Endodermal cell (in vitro differentiated cells): ENCODE data around the gene G3BP2. TPM values are rescaled to one million over a fixed set of nuclear protein-coding genes. Genes with fewer than 3 reads are reported as not detected.
"Not testable (repeated sequence)": the region's sequence is repeated elsewhere in the genome, so short reads cannot be mapped to it uniquely, and the experiment has no call there.

ENCODE experiments used
- DNase-seq: peaks from one replicate; pipeline ENCODE4 v3.0.0-alpha.2; 2017
- H3K27ac ChIP-seq: 2 replicates; pipeline ENCODE4 v1.5.1; 2013; ENCODE audit warnings: mild to moderate bottlenecking, low read depth, low read length, moderate library complexity
- H3K27me3 ChIP-seq: 2 replicates; pipeline ENCODE4 v1.6.1; 2013; ENCODE audit warnings: mild to moderate bottlenecking, low read length, moderate library complexity; ENCODE audit not compliant: insufficient read depth, control insufficient read depth, poor library complexity, severe bottlenecking
- H3K36me3 ChIP-seq: 2 replicates; pipeline ENCODE4 v1.7.0; 2013; ENCODE audit warnings: mild to moderate bottlenecking, low read length, moderate library complexity; ENCODE audit not compliant: control insufficient read depth, insufficient read depth
- H3K4me1 ChIP-seq: one replicate; pipeline ENCODE4 v1.7.0; 2013; ENCODE audit warnings: low read length; ENCODE audit not compliant: control insufficient read depth, insufficient read depth
- H3K4me3 ChIP-seq: 2 replicates; pipeline ENCODE4 v1.5.1; 2013; ENCODE audit warnings: mild to moderate bottlenecking, low read length, moderate library complexity
- H3K9ac ChIP-seq: 2 replicates; pipeline ENCODE4 v1.6.1; 2013; ENCODE audit warnings: mild to moderate bottlenecking, low read length, moderate library complexity; ENCODE audit not compliant: poor library complexity, severe bottlenecking; ENCODE audit errors: extremely low read depth
- H3K9me3 ChIP-seq: 2 replicates; pipeline ENCODE4 v1.6.1; 2013; ENCODE audit warnings: mild to moderate bottlenecking, low read length, moderate library complexity; ENCODE audit not compliant: control insufficient read depth
- H3K27ac Mint-ChIP-seq: 2 replicates; pipeline ENCODE4 v1.8.0; 2020; ENCODE audit warnings: mixed read lengths
- H3K27me3 Mint-ChIP-seq: 2 replicates; pipeline ENCODE4 v1.8.0; 2021; ENCODE audit warnings: mild to moderate bottlenecking, mixed read lengths; ENCODE audit not compliant: insufficient read depth
- H3K36me3 Mint-ChIP-seq: 2 replicates; pipeline ENCODE4 v1.8.0; 2020; ENCODE audit warnings: low read depth, mixed read lengths
- H3K4me1 Mint-ChIP-seq: 2 replicates; pipeline ENCODE4 v1.8.0; 2020; ENCODE audit warnings: mixed read lengths
- H3K4me3 Mint-ChIP-seq: 2 replicates; pipeline ENCODE4 v1.8.0; 2020; ENCODE audit warnings: mild to moderate bottlenecking, moderate library complexity, mixed read lengths
- H3K9me3 Mint-ChIP-seq: 2 replicates; pipeline ENCODE4 v1.8.0; 2020; ENCODE audit warnings: mild to moderate bottlenecking, mixed read lengths
- CTCF ChIP-seq: fragments of 200-600 bp; sonication (generic); conservative IDR thresholded peaks from 2 replicates; pipeline ENCODE4 v1.5.0; 2021; ENCODE audit warnings: antibody characterized with exemption, mild to moderate bottlenecking
- WGBS, 2 experiments: methylation state at CpG; one replicate each; pipeline versions ENCODE4 v1.1.5 to v1.1.7; 2013; ENCODE audit warnings: missing lambda C conversion rate in 2 of 2, mixed read lengths in 1 of 2; ENCODE audit not compliant: insufficient coverage in 1 of 2, insufficient read length in 1 of 2; 5-methylcytosine and 5-hydroxymethylcytosine counted together
- total RNA-seq, 2 donors: library from RNA; stranded (reverse); fragmentation: NEBNext Ultra II Directional in 1 of 2; extraction: Animal tissue kit (Norgen Biotek cat#: 25700) in 1 of 2; gene quantifications; 2 replicates in 1 of 2; 3 replicates in 1 of 2; pipeline ENCODE4 v1.2.1, GENCODE V29; 2021

Gene G3BP2
- total RNA-seq, 2 donors from 2014 or later, result 176 to 183 TPM

GRCh38 chr4:75696071-75696470, 22.9 kb upstream of the G3BP2 start:
- no peak overlapping the region for H3K27ac Mint-ChIP-seq

DNA sequence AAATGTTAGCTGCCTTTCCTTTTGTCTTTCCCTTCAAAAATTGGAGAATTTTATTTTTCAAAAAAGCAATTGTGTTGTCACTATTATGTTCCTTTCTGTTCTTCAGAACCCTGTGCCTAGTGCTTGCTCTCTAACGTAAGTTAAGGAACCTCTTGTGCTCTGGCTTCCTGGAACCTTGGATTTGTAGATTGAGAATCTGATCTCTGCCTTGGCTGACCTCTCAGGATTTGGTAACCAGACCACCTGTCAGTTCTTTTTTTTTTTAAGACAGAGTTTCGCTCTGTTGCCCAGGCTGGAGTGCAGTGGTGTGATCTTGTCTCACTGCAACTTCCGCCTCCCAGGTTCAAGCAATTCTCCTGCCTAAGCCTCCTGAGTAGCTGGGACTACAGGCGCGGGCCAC, 18.9 kb upstream of the G3BP2 start:
- H3K27me3 ChIP-seq, DNase-seq, H3K27ac ChIP-seq, H3K9me3 Mint-ChIP-seq, H3K4me3 Mint-ChIP-seq, H3K4me1 Mint-ChIP-seq, H3K27ac Mint-ChIP-seq, H3K27me3 Mint-ChIP-seq, H3K4me1 ChIP-seq, H3K9ac ChIP-seq, H3K4me3 ChIP-seq, H3K9me3 ChIP-seq: not testable (repeated sequence)
- H3K36me3 ChIP-seq, result peaks cover 12% of the 10 kb centered on the region
- WGBS, 2 experiments, result 94 to 96% methylated on average over 3 to 5 of the region's 5 CpGs
- H3K36me3 Mint-ChIP-seq, result peaks cover 45% of the 10 kb centered on the region

More at GRCh38 chr4:75696071-75696470, 22.9 kb upstream of the G3BP2 start:
- no peak for TF ChIP-seq CTCF
- Mint-ChIP-seq H3K36me3 (peaks cover 25% of the 10 kb centered on the region), H3K9me3 (no peaks in the 10 kb centered on the region), H3K4me3 (no peak overlapping the region), H3K4me1 (no peaks in the 10 kb centered on the region), H3K27me3 (no peaks in the 10 kb centered on the region)
- Histone ChIP-seq H3K36me3 (peaks cover 8% of the 10 kb centered on the region), H3K9me3 (no peaks in the 10 kb centered on the region), H3K4me1 (no peaks in the 10 kb centered on the region), H3K9ac (no peak overlapping the region), H3K27me3 (no peaks in the 10 kb centered on the region), H3K4me3 (no peak overlapping the region), H3K27ac (no peak overlapping the region)
- no peak for DNase-seq
- WGBS, 2 experiments, result 50 to 72% methylated on average over 2 to 3 of the region's 3 CpGs

DNA sequence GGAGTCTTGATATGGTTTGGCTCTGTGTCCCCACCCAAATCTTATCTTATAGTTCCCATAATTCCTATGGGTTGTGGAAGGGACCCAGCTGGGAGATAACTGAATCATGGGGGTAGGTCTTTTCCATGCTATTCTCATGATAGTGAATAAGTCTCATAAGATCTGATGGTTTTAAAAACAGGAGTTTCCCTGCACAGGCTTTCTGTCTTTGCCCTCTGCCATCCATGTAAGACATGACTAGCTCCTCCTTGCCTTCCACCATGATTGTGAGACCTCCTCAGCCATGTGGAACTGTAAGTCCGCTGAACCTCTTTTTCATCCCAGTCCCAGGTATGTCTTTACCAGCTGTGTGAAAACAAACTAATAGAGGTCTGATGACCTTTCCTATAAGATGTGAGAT, 13.9 kb upstream of the G3BP2 start:
- DNase-seq, H3K36me3 ChIP-seq, H3K9ac ChIP-seq, H3K9me3 Mint-ChIP-seq, H3K4me1 Mint-ChIP-seq, H3K27ac ChIP-seq, H3K27ac Mint-ChIP-seq, H3K27me3 ChIP-seq, H3K4me1 ChIP-seq, H3K27me3 Mint-ChIP-seq, H3K9me3 ChIP-seq, H3K4me3 ChIP-seq, H3K4me3 Mint-ChIP-seq: not testable (repeated sequence)
- 100% methylated on average over 1 of the region's 1 CpG for WGBS, 2 experiments
- peaks cover 32% of the 10 kb centered on the region for H3K36me3 Mint-ChIP-seq

DNA sequence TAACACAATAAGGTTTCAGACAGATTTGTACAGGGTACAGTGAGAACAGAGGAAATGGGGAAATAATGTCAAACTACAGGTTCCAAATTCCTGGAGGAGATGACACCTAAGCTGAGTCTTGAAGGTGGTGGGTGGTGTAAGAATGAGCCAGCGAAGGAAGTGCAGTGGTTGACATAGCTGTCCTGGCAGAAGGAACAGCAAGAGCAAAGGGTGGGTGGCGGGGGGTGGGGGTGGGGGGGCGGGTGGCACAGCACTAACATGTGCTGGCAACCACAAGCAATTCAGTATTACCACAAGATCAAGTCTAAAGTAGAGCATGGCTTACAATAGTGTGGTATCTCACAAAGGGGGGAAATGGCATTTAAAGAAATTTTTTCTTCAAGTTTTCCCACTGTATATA, 13.1 kb upstream of the G3BP2 start:
- Histone ChIP-seq H3K4me3 (no peak overlapping the region), H3K4me1 (no peaks in the 10 kb centered on the region), H3K9ac (no peak overlapping the region), H3K27ac (no peak overlapping the region), H3K9me3 (peaks cover 6% of the 10 kb centered on the region), H3K27me3 (no peaks in the 10 kb centered on the region), H3K36me3 (peaks cover 4% of the 10 kb centered on the region)
- Mint-ChIP-seq H3K4me1 (no peaks in the 10 kb centered on the region), H3K27ac (no peak overlapping the region), H3K4me3 (no peak overlapping the region), H3K27me3 (no peaks in the 10 kb centered on the region), H3K36me3 (peaks cover 26% of the 10 kb centered on the region), H3K9me3 (peaks cover 7% of the 10 kb centered on the region)
- no peak for TF ChIP-seq CTCF
- no peak for DNase-seq
- 100% methylated on average over 1 of the region's 3 CpGs; no CpG with 5 or more reads in 1 of the 2 experiments for WGBS, 2 experiments
